ENCODE data around the gene ADAP2. TPM values are rescaled to one million over a fixed set of nuclear protein-coding genes. Genes with fewer than 3 reads are reported as not detected.

The ADAP2 gene
- total and polyA plus RNA-seq, 2 of the 8 experiments (the other 6 are each of a cell fraction or from before 2014, with no cell fraction given) = 0.76 to 1.1 TPM

DNA sequence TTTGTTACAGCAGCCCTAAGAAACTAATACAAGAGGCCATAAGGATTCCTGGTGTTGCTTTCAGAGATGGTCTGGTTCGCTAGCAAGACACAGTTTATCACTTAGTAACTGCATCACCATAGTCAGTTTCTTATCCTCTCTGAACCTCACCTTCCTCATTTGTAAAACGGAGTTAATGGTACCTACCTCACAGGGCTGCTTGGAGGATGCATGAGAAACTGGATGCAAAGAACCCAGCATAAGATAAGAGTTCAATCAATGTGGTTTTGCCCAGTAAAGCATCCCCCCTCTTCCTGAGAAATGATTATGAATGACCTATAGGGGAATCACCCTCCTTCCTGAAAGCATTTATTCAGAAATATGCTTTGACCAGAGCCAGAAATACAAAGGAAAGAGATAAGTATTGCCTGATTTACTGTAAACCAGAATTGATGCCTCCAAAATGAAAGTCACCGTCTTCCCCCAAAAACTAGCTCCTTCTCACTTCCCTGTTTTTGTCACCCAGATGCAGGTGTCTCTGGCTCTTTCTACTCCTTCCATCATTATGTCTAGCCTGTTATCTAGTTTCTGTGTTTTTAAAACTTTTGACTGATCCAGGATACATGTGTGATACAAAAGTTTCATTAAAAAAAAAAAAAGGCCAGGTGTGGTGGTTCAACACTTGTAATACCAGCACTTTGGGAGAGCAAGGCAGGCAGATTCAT, 12.9 kb upstream of the ADAP2 start:
- 90% methylated on average over 3 of the region's 3 CpGs; no CpG with 5 or more reads in 1 of the 2 experiments for WGBS, 2 experiments (ENCODE audit: extremely low coverage in 1 of 2, insufficient coverage in 1 of 2, insufficient read length in 1 of 2, insufficient replicate concordance in 2 of 2, low coverage in 1 of 2, low lambda C conversion rate in 2 of 2, missing lambda C conversion rate in 1 of 2)
- Histone ChIP-seq H3K27ac (ENCODE audit: low read depth, low read length) (no peak overlapping the region), H3K9ac (replicated peaks in 1 of 4; ENCODE audit: extremely low read depth in 1 of 4, low read depth in 3 of 4, low read length in 3 of 4) (no peak overlapping the region), H3K36me3 (ENCODE audit: control insufficient read depth in 2 of 4, insufficient read depth in 4 of 4, low read length in 3 of 4) (no peaks in the 10 kb centered on the region), H4K91ac (replicated peaks; ENCODE audit: insufficient read length, low read length) (no peak overlapping the region), H2AFZ (ENCODE audit: low read length) (no peak overlapping the region), H3K4ac (replicated peaks; ENCODE audit: insufficient read length, low read depth, low read length) (no peak overlapping the region), H3K4me2 (ENCODE audit: insufficient read depth in 1 of 2, low read depth in 2 of 2, low read length in 2 of 2) (no peak overlapping the region), H2BK120ac (replicated peaks; ENCODE audit: low read depth, low read length) (no peak overlapping the region), H2BK15ac (ENCODE audit: low read length) (no peak overlapping the region), H2BK20ac (ENCODE audit: low read length) (no peak overlapping the region), H3K23ac (ENCODE audit: insufficient read length) (no peak overlapping the region), H3K14ac (ENCODE audit: insufficient read length) (no peak overlapping the region), H3K23me2 (ENCODE audit: low read depth, low read length) (peaks cover 10% of the 10 kb centered on the region; the same call in 1 of the 2 replicates), H3K56ac (replicated peaks; ENCODE audit: insufficient read length, low read depth, low read length) (no peak overlapping the region), H3K27me3 (replicated peaks in 1 of 4; ENCODE audit: control insufficient read depth in 3 of 4, extremely low read depth in 1 of 4, insufficient read depth in 3 of 4, low read length in 3 of 4) (no peaks in the 10 kb centered on the region), H3K4me1 (replicated peaks in 1 of 4; ENCODE audit: control insufficient read depth in 3 of 4, insufficient read depth in 4 of 4, low read length in 3 of 4) (no peaks in the 10 kb centered on the region; a peak in 1 of 7 replicates), H3K79me2 (ENCODE audit: control insufficient read depth in 1 of 2, insufficient read depth in 2 of 2, low read length in 2 of 2) (peaks cover 0 to 5% of the 10 kb centered on the region in 2 experiments; a peak in 2 of 4 replicates), H2BK5ac (ENCODE audit: low read depth, low read length) (no peak overlapping the region), H2AK5ac (ENCODE audit: low read depth, low read length) (no peak overlapping the region), H4K20me1 (replicated peaks in 1 of 2; ENCODE audit: control insufficient read depth in 1 of 2, insufficient read depth in 2 of 2, low read length in 2 of 2) (no peaks in the 10 kb centered on the region), H4K8ac (ENCODE audit: extremely low read depth, insufficient read depth, low read length) (no peak overlapping the region), H4K5ac (ENCODE audit: insufficient read length, low read depth, low read length) (no peak overlapping the region), H3K9me3 (ENCODE audit: insufficient read depth in 2 of 2, low read depth in 1 of 2, low read length in 1 of 2) (no peaks in the 10 kb centered on the region), H2BK12ac (ENCODE audit: low read depth, low read length) (no peak overlapping the region), H3K79me1 (ENCODE audit: low read depth, low read length) (no peaks in the 10 kb centered on the region), H3K4me3 (ENCODE audit: extremely low read depth in 1 of 4, insufficient read depth in 2 of 4, low read depth in 3 of 4, low read length in 4 of 4) (no peak overlapping the region), H3K18ac (ENCODE audit: extremely low read depth, low read length) (no peak overlapping the region)
- FAIRE-seq (no peak), DNase-seq (ENCODE audit: low read depth in 1 of 2, low spot score in 2 of 2) (no peak)
- ChIA-PET POLR2A (ENCODE audit: partially characterized antibody) (no interaction called here), CTCF (ENCODE audit: partially characterized antibody) (no interaction called here)
- TF ChIP-seq SP1 (IDR thresholded peaks at IDR 0.05; ENCODE audit: low read depth, low read length) (no peak), CHD2 (IDR thresholded peaks at IDR 0.05; ENCODE audit: low read length) (no peak), KDM4A (IDR thresholded peaks at IDR 0.05; ENCODE audit: low read depth, low read length, severe bottlenecking) (no peak), JUND (IDR thresholded peaks at IDR 0.05; ENCODE audit: low read length) (no peak), CBX8 (IDR thresholded peaks at IDR 0.05; ENCODE audit: borderline replicate concordance, low read depth, low read length) (no peak), TBP (IDR thresholded peaks at IDR 0.05; ENCODE audit: low read depth, low read length) (no peak), SUZ12 (IDR thresholded peaks at IDR 0.05; ENCODE audit: low read length) (no peak), MAFK (IDR thresholded peaks at IDR 0.05; ENCODE audit: low read depth, low read length) (no peak), TAF7 (optimal IDR thresholded peaks at IDR 0.05; ENCODE audit: borderline replicate concordance, low read depth, low read length) (no peak)
- TF ChIP-seq, protein P1, sequence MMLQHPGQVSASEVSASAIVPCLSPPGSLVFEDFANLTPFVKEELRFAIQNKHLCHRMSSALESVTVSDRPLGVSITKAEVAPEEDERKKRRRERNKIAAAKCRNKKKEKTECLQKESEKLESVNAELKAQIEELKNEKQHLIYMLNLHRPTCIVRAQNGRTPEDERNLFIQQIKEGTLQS (IDR thresholded peaks at IDR 0.05; ENCODE audit: insufficient read depth, low read depth, low read length) = no peak
- TF ChIP-seq, protein P2, sequence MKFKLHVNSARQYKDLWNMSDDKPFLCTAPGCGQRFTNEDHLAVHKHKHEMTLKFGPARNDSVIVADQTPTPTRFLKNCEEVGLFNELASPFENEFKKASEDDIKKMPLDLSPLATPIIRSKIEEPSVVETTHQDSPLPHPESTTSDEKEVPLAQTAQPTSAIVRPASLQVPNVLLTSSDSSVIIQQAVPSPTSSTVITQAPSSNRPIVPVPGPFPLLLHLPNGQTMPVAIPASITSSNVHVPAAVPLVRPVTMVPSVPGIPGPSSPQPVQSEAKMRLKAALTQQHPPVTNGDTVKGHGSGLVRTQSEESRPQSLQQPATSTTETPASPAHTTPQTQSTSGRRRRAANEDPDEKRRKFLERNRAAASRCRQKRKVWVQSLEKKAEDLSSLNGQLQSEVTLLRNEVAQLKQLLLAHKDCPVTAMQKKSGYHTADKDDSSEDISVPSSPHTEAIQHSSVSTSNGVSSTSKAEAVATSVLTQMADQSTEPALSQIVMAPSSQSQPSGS (IDR thresholded peaks at IDR 0.05; ENCODE audit: low read length) = no peak

Measured in H1 (cell line).